ENCODE results near the gene TECPR2.
"Not testable (repeated sequence)": the region's sequence is repeated elsewhere in the genome, so short reads cannot be mapped to it uniquely, and the experiment has no call there.

The TECPR2 gene

GRCh38 chr14:102544747-102545460, 182.2 kb downstream of the TECPR2 start:
- TF ChIP-seq CTCF (IDR thresholded peaks at IDR 0.05; ENCODE audit: insufficient read depth, low read length, missing control alignments): no peak
- DNase-seq (ENCODE audit: low read depth, low spot score): no peak
- CTCF ChIA-PET: no interaction called here
- H3K4me3 ChIP-seq (ENCODE audit: low read depth, low read length): no peak overlapping the region
- POLR2A ChIA-PET: no interaction called here

DNA sequence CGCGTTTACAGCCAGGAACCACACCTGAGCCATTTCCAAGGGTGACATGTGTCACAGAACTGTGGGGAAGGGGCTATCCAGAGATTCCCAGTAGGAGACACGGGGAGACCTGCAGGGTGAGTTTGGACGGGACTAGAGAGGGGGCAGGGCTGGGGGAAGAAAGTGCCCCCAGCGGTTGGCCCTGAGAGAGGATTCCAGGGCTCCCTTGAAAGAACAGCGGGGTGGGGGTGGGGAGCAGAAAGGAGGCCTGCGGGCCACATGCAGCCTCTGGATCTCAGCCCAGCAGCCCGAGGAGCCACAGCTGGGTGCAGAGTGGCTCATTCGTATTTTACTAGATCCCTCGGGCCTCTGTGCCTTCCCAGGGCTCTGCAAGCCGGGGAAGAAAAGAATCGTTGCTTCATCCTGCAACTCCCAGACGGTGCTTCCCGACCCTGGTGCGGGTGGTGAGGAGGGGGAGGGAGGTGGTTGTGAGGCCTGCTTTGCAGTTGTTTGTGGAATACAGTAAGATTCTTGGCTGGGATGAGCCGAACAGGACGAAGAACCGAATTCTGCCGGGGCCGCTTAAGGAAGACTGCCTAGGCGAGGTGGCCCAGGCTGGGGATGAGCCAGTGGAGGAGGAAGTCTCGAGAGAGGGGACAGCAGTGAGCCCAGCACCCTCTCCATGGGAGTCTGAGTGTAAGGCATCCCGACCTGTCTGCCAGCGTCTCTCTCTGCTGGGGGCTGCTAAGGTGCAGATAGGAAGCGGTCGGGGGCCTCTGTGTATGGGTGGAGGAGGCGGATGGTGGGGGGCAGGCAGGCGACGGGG, 182.9 kb downstream of the TECPR2 start:
- DNase-seq (ENCODE audit: low read depth, low spot score): no peak
- TF ChIP-seq CTCF (IDR thresholded peaks at IDR 0.05; ENCODE audit: insufficient read depth, low read length, missing control alignments): no peak
- ChIA-PET CTCF (no interaction called here), POLR2A (no interaction called here)
- H3K4me3 ChIP-seq (ENCODE audit: low read depth, low read length): no peak overlapping the region

DNA sequence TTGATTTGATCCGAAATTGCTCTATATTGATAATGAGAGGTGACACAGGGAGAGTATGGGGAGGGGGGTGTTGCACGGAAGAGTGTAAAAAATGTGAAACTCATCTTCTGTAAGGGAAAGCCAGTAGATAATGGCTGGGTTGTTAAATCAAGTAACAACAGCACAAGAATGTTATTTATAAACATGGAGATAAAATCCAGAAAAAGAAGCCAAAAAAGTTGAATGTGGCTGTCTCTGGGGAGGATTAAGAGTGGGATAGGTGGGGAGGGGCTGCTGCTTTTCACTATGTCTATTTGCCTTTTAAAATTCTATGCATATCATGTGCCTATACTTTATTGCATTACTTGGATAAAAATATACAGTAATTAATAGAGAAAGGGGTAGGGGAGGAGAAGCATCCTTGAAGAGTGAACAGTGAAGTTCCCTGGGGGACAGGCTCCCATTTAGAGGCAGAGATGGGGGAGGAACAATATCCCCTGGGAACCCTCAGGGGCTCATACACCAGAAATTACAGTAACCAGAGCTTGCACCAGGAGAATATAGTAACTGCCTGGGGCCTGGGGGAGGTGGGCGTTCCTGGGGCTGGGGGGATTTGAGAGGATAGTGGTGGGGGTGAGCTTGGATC, 186.0 kb downstream of the TECPR2 start:
- ChIA-PET POLR2A (no interaction called here), CTCF (interaction anchor here (1.1 kb wide), 1 partner anchor 24 kb away, joined by 4 read pairs; no protein-coding TSS in a partner anchor)
- TF ChIP-seq CTCF (IDR thresholded peaks at IDR 0.05; ENCODE audit: insufficient read depth, low read length, missing control alignments): no peak
- H3K4me3 ChIP-seq (ENCODE audit: low read depth, low read length): no peak overlapping the region
- no peak for DNase-seq (ENCODE audit: low read depth, low spot score)

DNA sequence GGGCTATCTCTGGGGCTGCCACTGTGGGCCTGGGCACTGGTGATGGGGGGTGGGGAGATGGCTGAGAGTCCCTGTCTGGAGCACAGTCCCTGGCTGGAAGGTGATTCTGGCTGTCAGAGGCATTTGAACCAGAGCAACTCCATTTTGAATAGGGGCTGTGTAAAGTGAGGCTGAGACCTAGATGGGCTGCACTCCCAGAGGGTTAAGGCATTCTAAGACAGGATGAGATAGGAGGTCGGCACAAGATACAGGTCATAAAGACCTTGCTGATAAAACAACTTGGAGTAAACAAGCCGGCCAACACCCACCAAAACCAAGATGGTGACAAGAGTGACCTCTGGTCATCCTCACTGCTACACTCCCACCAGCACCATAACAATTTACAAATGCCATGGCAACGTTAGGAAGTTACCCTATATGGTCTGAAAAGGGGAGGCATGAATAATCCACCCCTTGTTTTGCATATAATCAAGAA, 188.2 kb downstream of the TECPR2 start:
- CTCF ChIA-PET; POLR2A ChIA-PET; H3K4me3 ChIP-seq (ENCODE audit: low read depth, low read length); DNase-seq (ENCODE audit: low read depth, low spot score): not testable (repeated sequence)

Data from AG04449 (cell line).